K562 (cell line): ENCODE results near the gene RHOT1. TPM values are rescaled to one million over a fixed set of nuclear protein-coding genes. Genes with fewer than 3 reads are reported as not detected.
A peak's percentile ranks its signal among the peaks of the same experiment; 100 is the strongest.

ENCODE experiments used
- BRD4 ChIP-seq: fragments of 200-600 bp; sonication (generic); IDR thresholded peaks from 2 replicates; pipeline ENCODE4 v1.6.1; 2017; ENCODE audit warnings: inconsistent platforms
- CBX2 ChIP-seq: fragments of 200-600 bp; sonication (generic); IDR thresholded peaks from one replicate; pipeline ENCODE4 v1.6.1; 2012; ENCODE audit warnings: mild to moderate bottlenecking, low read length, inconsistent platforms; ENCODE audit not compliant: insufficient read depth, poor library complexity, severe bottlenecking
- CEBPZ ChIP-seq: fragments of 150-350 bp; IDR thresholded peaks from 2 replicates; pipeline ENCODE4 v1.6.1; 2014; ENCODE audit warnings: low read depth, mild to moderate bottlenecking, low read length, borderline replicate concordance
- CTBP1 ChIP-seq: fragments of 450-650 bp; IDR thresholded peaks from 2 replicates; pipeline ENCODE4 v1.6.1; 2016; ENCODE audit warnings: borderline replicate concordance
- EHMT2 ChIP-seq: fragments of 450-650 bp; IDR thresholded peaks from 2 replicates; pipeline ENCODE4 v1.6.1; 2018; ENCODE audit warnings: antibody characterized with exemption
- EP300 ChIP-seq: IDR thresholded peaks from 2 replicates; pipeline ENCODE4 v1.6.1; 2012; ENCODE audit warnings: low read length, improper control_type of control experiment
- HLTF ChIP-seq: fragments of 450-650 bp; IDR thresholded peaks from 2 replicates; pipeline ENCODE4 v1.6.1; 2016
- ILK ChIP-seq: fragments of 450-650 bp; IDR thresholded peaks from 2 replicates; pipeline ENCODE4 v1.6.1; 2016; ENCODE audit warnings: missing genetic modification characterization, low read depth, mild to moderate bottlenecking, missing compliant biosample characterization, moderate library complexity, borderline replicate concordance
- KAT8 ChIP-seq: fragments of 450-650 bp; IDR thresholded peaks from 2 replicates; pipeline ENCODE4 v1.6.1; 2016; ENCODE audit warnings: low read depth, mild to moderate bottlenecking
- MCM5 ChIP-seq: fragments of 450-650 bp; IDR thresholded peaks from 2 replicates; pipeline ENCODE4 v1.6.1; 2016; ENCODE audit warnings: low read depth
- MTA2 ChIP-seq: fragments of 450-650 bp; IDR thresholded peaks from 2 replicates; pipeline ENCODE4 v1.6.1; 2016; ENCODE audit warnings: low read depth
- PCBP2 ChIP-seq: fragments of 200-400 bp; formaldehyde crosslinking; IDR thresholded peaks from 2 replicates; pipeline ENCODE4 v1.6.1; 2018; ENCODE audit warnings: low read length, low read depth, mild to moderate bottlenecking, moderate library complexity; ENCODE audit not compliant: poor library complexity, severe bottlenecking
- RB1 ChIP-seq: fragments of 450-650 bp; IDR thresholded peaks from 2 replicates; pipeline ENCODE4 v1.6.1; 2017; ENCODE audit warnings: low read depth, mild to moderate bottlenecking
- SNAPC5 ChIP-seq: fragments of 250-450 bp; sonication (Bioruptor Pico); IDR thresholded peaks from 2 replicates; pipeline ENCODE4 v1.8.0; 2021; ENCODE audit warnings: moderate library complexity, mild to moderate bottlenecking, inconsistent platforms
- TEAD2 ChIP-seq: fragments of 450-650 bp; IDR thresholded peaks from 2 replicates; pipeline ENCODE4 v1.6.1; 2016; ENCODE audit warnings: missing genetic modification characterization, control low read depth, missing compliant biosample characterization
- TSC22D4 ChIP-seq: fragments of 450-650 bp; IDR thresholded peaks from 2 replicates; pipeline ENCODE4 v1.6.1; 2016; ENCODE audit warnings: missing genetic modification characterization, missing biosample characterization, control low read depth
- U2AF2 ChIP-seq: fragments of 200-400 bp; formaldehyde crosslinking; optimal IDR thresholded peaks from 2 replicates; pipeline ENCODE3; 2017; ENCODE audit warnings: low read depth, mild to moderate bottlenecking, low read length
- ZBED1 ChIP-seq: IDR thresholded peaks from 2 replicates; pipeline ENCODE4 v1.6.1; 2014
- ZNF124 ChIP-seq: sonication (generic); formaldehyde crosslinking; IDR thresholded peaks from 2 replicates; pipeline ENCODE4 v1.8.1; 2022; ENCODE audit warnings: missing genetic modification reagents
- ZNF436 ChIP-seq: fragments of 250-450, 450-650 bp; sonication (Bioruptor Pico); formaldehyde crosslinking; IDR thresholded peaks from 2 replicates; pipeline ENCODE4 v1.7.0; 2020; ENCODE audit warnings: mild to moderate bottlenecking
- polyA plus RNA-seq, 8 experiments: library from polyadenylated mRNA; depleted of rRNA in 4 of 8; stranded (reverse) in 5 of 8; unstranded in 3 of 8; fragments of >200 nt; fragmentation: Nextera tagmentation in 2 of 8; fragmentation: Illumina TruSeq in 1 of 8; extraction: Ambion mirVana in 2 of 8; extraction: Trizol in 1 of 8; gene quantifications; 2 replicates each; pipeline versions ENCODE4 v1.2.1 to v1.2.3, GENCODE V29; 2011 to 2014; ENCODE audit warnings: inconsistent platforms in 1 of 8, missing spikeins in 1 of 8
- total RNA-seq, 7 experiments: library from RNA; depleted of rRNA in 6 of 7; stranded (reverse); fragments of >200 nt in 6 of 7; fragmentation: Illumina TruSeq in 2 of 7; extraction: Trizol in 2 of 7; gene quantifications; 2 replicates each; pipeline versions ENCODE4 v1.2.1 to v1.2.3, GENCODE V29; 2011 to 2021; ENCODE audit warnings: low replicate concordance in 1 of 7
- TF ChIP-seq, protein P1 (sequence below): fragments of 450-650 bp; IDR thresholded peaks from 2 replicates; pipeline ENCODE4 v1.6.1; 2018; ENCODE audit not compliant: partially characterized antibody
- TF ChIP-seq, protein P2 (sequence below), 2 experiments: fragments of 450-650 bp in 1 of 2; sonication (generic) in 1 of 2; formaldehyde crosslinking in 1 of 2; IDR thresholded peaks in 1 of 2; conservative IDR thresholded peaks in 1 of 2; 2 replicates each; pipeline versions ENCODE4 v1.6.1 to v1.8.1; 2016 to 2023; ENCODE audit warnings: mild to moderate bottlenecking in 2 of 2, moderate library complexity in 2 of 2, inconsistent platforms in 1 of 2, missing genetic modification reagents in 1 of 2

The RHOT1 gene
- total and polyA plus RNA-seq, 9 of the 15 experiments (the other 6 are each of a cell fraction or from before 2014, with no cell fraction given) = 23.0 to 101 (median 32.2) TPM

GRCh38 chr17:32127158-32127897 is 15.0 kb upstream of the RHOT1 start (continued):
- TF ChIP-seq ZNF124 (CRISPR knock-in tag) = no peak
- no peak for TF ChIP-seq ZBED1
- no peak for TF ChIP-seq MTA2
- no peak for TF ChIP-seq CBX2
- TF ChIP-seq ILK = no peak
- TF ChIP-seq U2AF2 = no peak
- TF ChIP-seq, protein P1, sequence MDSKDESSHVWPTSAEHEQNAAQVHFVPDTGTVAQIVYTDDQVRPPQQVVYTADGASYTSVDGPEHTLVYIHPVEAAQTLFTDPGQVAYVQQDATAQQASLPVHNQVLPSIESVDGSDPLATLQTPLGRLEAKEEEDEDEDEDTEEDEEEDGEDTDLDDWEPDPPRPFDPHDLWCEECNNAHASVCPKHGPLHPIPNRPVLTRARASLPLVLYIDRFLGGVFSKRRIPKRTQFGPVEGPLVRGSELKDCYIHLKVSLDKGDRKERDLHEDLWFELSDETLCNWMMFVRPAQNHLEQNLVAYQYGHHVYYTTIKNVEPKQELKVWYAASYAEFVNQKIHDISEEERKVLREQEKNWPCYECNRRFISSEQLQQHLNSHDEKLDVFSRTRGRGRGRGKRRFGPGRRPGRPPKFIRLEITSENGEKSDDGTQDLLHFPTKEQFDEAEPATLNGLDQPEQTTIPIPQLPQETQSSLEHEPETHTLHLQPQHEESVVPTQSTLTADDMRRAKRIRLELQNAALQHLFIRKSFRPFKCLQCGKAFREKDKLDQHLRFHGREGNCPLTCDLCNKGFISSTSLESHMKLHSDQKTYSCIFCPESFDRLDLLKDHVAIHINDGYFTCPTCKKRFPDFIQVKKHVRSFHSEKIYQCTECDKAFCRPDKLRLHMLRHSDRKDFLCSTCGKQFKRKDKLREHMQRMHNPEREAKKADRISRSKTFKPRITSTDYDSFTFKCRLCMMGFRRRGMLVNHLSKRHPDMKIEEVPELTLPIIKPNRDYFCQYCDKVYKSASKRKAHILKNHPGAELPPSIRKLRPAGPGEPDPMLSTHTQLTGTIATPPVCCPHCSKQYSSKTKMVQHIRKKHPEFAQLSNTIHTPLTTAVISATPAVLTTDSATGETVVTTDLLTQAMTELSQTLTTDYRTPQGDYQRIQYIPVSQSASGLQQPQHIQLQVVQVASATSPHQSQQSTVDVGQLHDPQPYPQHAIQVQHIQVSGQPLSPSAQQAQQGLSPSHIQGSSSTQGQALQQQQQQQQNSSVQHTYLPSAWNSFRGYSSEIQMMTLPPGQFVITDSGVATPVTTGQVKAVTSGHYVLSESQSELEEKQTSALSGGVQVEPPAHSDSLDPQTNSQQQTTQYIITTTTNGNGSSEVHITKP = peak; percentile 9
- TF ChIP-seq KAT8 = no peak
- no peak for TF ChIP-seq BRD4
- no peak for TF ChIP-seq CEBPZ
- no peak for TF ChIP-seq MCM5
- TF ChIP-seq TEAD2 (tag) = no peak
- 0 out of 2 replicates have a peak, but pooled peaks have one; percentile 51 for TF ChIP-seq RB1
- no peak for TF ChIP-seq HLTF
- TF ChIP-seq EHMT2 = no peak
- TF ChIP-seq ZNF436 = no peak
- no peak for TF ChIP-seq PCBP2
- TF ChIP-seq EP300 = no peak
- TF ChIP-seq SNAPC5 (CRISPR knock-in tag) = no peak
- TF ChIP-seq, protein P2, sequence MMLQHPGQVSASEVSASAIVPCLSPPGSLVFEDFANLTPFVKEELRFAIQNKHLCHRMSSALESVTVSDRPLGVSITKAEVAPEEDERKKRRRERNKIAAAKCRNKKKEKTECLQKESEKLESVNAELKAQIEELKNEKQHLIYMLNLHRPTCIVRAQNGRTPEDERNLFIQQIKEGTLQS (IDR thresholded peaks at IDR 0.05) = no peak
- TF ChIP-seq, protein P2 (CRISPR knock-in tag; conservative IDR thresholded peaks at IDR 0.05) = peak; percentile 53; the same call in 1 of the 2 replicates
- TF ChIP-seq TSC22D4 = no peak
- peak; percentile 84 for TF ChIP-seq CTBP1
